ENCODE data around the gene FABP3. TPM values are rescaled to one million over a fixed set of nuclear protein-coding genes. Genes with fewer than 3 reads are reported as not detected.

FABP3 gene
- total RNA-seq, 4 donors from 2014 or later: 2.5 to 12.1 (median 8.6) TPM

GRCh38 chr1:31336687-31337467 is 36.0 kb downstream of the FABP3 start:
- no peak for DNase-seq (ENCODE audit: low spot score in 2 of 2)
- intact Hi-C loops (cut with DNase I; ENCODE audit: low total_unique reads): loop anchor here (10.0 kb wide), 1 partner anchor 152 kb away; no protein-coding TSS in a partner anchor
- H3K4me3 ChIP-seq (ENCODE audit: low read depth, poor library complexity, severe bottlenecking): no peak overlapping the region
- TF ChIP-seq CTCF (IDR thresholded peaks at IDR 0.05) (no peak), POLR2A (IDR thresholded peaks at IDR 0.05) (no peak)
- WGBS, 2 donors: 84 to 94% methylated on average over 10 of the region's 10 CpGs

GRCh38 chr1:31335007-31335406 is 37.9 kb downstream of the FABP3 start:
- no peak overlapping the region for H3K4me3 ChIP-seq (ENCODE audit: low read depth, poor library complexity, severe bottlenecking)
- no peak for DNase-seq (ENCODE audit: low spot score in 2 of 2)
- TF ChIP-seq CTCF (IDR thresholded peaks at IDR 0.05) (no peak), POLR2A (IDR thresholded peaks at IDR 0.05) (no peak)
- intact Hi-C loops (cut with DNase I; ENCODE audit: low total_unique reads): loop anchor here (10.0 kb wide), 1 partner anchor 150 kb away; no protein-coding TSS in a partner anchor

GRCh38 chr1:31327381-31327780 is 45.5 kb downstream of the FABP3 start:
- intact Hi-C loops (cut with DNase I; ENCODE audit: low total_unique reads): no loop called here
- TF ChIP-seq CTCF (IDR thresholded peaks at IDR 0.05) (no peak), POLR2A (IDR thresholded peaks at IDR 0.05) (no peak)
- H3K4me3 ChIP-seq (ENCODE audit: low read depth, poor library complexity, severe bottlenecking): no peak overlapping the region
- WGBS, 2 donors: 71 to 85% methylated on average over 3 of the region's 3 CpGs
- no peak for DNase-seq (ENCODE audit: low spot score in 2 of 2)

- H3K4me3 ChIP-seq (ENCODE audit: low read depth, poor library complexity, severe bottlenecking): no peak overlapping the region
- TF ChIP-seq POLR2A (IDR thresholded peaks at IDR 0.05) (no peak), CTCF (IDR thresholded peaks at IDR 0.05) (no peak)
- DNase-seq (ENCODE audit: low spot score in 2 of 2): no peak
- WGBS, 2 donors: 81 to 90% methylated on average over 1 of the region's 1 CpG
- intact Hi-C loops (cut with DNase I; ENCODE audit: low total_unique reads): no loop called here
Observed at GRCh38 chr1:31326461-31326860, 46.4 kb downstream of the FABP3 start.

GRCh38 chr1:31324992-31325391 is 47.9 kb downstream of the FABP3 start:
- WGBS, 2 donors: 86 to 89% methylated on average over 3 of the region's 3 CpGs
- TF ChIP-seq POLR2A (IDR thresholded peaks at IDR 0.05) (no peak), CTCF (IDR thresholded peaks at IDR 0.05) (no peak)
- no peak for DNase-seq (ENCODE audit: low spot score in 2 of 2)
- H3K4me3 ChIP-seq (ENCODE audit: low read depth, poor library complexity, severe bottlenecking): no peak overlapping the region
- intact Hi-C loops (cut with DNase I; ENCODE audit: low total_unique reads): no loop called here

GRCh38 chr1:31324093-31324492 is 48.8 kb downstream of the FABP3 start:
- WGBS, 2 donors: 96% methylated on average over 3 to 4 of the region's 4 CpGs
- intact Hi-C loops (cut with DNase I; ENCODE audit: low total_unique reads): no loop called here

More at GRCh38 chr1:31324093-31324492, 48.8 kb downstream of the FABP3 start:
- TF ChIP-seq POLR2A (IDR thresholded peaks at IDR 0.05) (no peak), CTCF (IDR thresholded peaks at IDR 0.05) (no peak)
- DNase-seq (ENCODE audit: low spot score in 2 of 2): no peak
- H3K4me3 ChIP-seq (ENCODE audit: low read depth, poor library complexity, severe bottlenecking): no peak overlapping the region

All from lower leg skin (tissue), 4 donors.